HepG2 (cell line): ENCODE data around the gene SURF2. TPM values are rescaled to one million over a fixed set of nuclear protein-coding genes. Genes with fewer than 3 reads are reported as not detected.

Experiments
- BHLHE40 ChIP-seq: IDR thresholded peaks from 2 replicates; pipeline ENCODE4 v1.6.1; 2011; ENCODE audit warnings: low read length, improper control_type of control experiment
- ETV5 ChIP-seq: IDR thresholded peaks from 2 replicates; pipeline ENCODE4 v1.6.1; 2018; ENCODE audit warnings: missing biosample characterization, missing genetic modification reagents, inconsistent platforms, borderline replicate concordance
- NFATC3 ChIP-seq: sonication (generic); formaldehyde crosslinking; IDR thresholded peaks from 2 replicates; pipeline ENCODE4 v1.5.1; 2020; ENCODE audit warnings: mild to moderate bottlenecking, missing genetic modification reagents
- NFIB ChIP-seq: sonication (generic); formaldehyde crosslinking; IDR thresholded peaks from 2 replicates; pipeline ENCODE4 v1.9.0; 2021; ENCODE audit warnings: missing genetic modification reagents, mild to moderate bottlenecking, borderline replicate concordance
- SRSF1 ChIP-seq: fragments of 200-400 bp; formaldehyde crosslinking; optimal IDR thresholded peaks from 2 replicates; pipeline ENCODE3; 2017; ENCODE audit warnings: mild to moderate bottlenecking, low read depth, low read length, moderate library complexity
- ZFP90 ChIP-seq: sonication (generic); formaldehyde crosslinking; IDR thresholded peaks from 2 replicates; pipeline ENCODE4 v1.8.0; 2022; ENCODE audit warnings: missing genetic modification reagents, mild to moderate bottlenecking, inconsistent platforms, borderline replicate concordance
- ZNF12 ChIP-seq: sonication (generic); formaldehyde crosslinking; IDR thresholded peaks from 2 replicates; pipeline ENCODE4 v1.5.0; 2020; ENCODE audit warnings: missing genetic modification reagents
- ZNF496 ChIP-seq: sonication (generic); formaldehyde crosslinking; IDR thresholded peaks from 2 replicates; pipeline ENCODE4 v1.8.1; 2023; ENCODE audit warnings: mild to moderate bottlenecking, moderate library complexity, missing genetic modification reagents; ENCODE audit not compliant: insufficient replicate concordance
- ZNF556 ChIP-seq: sonication (generic); formaldehyde crosslinking; IDR thresholded peaks from 2 replicates; pipeline ENCODE4 v1.4.0; 2020; ENCODE audit warnings: mild to moderate bottlenecking, missing genetic modification reagents, borderline replicate concordance
- ZNF569 ChIP-seq: sonication (generic); formaldehyde crosslinking; IDR thresholded peaks from 2 replicates; pipeline ENCODE4 v1.5.0; 2020; ENCODE audit warnings: mild to moderate bottlenecking, missing genetic modification reagents, moderate library complexity, borderline replicate concordance
- ZNF615 ChIP-seq: sonication (generic); formaldehyde crosslinking; IDR thresholded peaks from 2 replicates; pipeline ENCODE4 v1.5.0; 2020; ENCODE audit warnings: mild to moderate bottlenecking, missing genetic modification reagents, borderline replicate concordance
- ZNF766 ChIP-seq: sonication (generic); formaldehyde crosslinking; IDR thresholded peaks from 2 replicates; pipeline ENCODE4 v1.5.0; 2020; ENCODE audit warnings: missing genetic modification reagents, borderline replicate concordance
- ZNF781 ChIP-seq: sonication (generic); formaldehyde crosslinking; IDR thresholded peaks from 2 replicates; pipeline ENCODE4 v1.5.1; 2020; ENCODE audit warnings: borderline replicate concordance, mild to moderate bottlenecking, missing genetic modification reagents; ENCODE audit errors: not compliant biosample characterization
- polyA plus RNA-seq, 8 experiments: library from polyadenylated mRNA; depleted of rRNA in 3 of 8; stranded (reverse) in 7 of 8; unstranded in 1 of 8; fragments of >200 nt; fragmentation: Illumina TruSeq in 4 of 8; extraction: Trizol in 4 of 8; gene quantifications; 2 replicates each; pipeline versions ENCODE4 v1.2.1 to v1.2.3, GENCODE V29; 2011 to 2016; ENCODE audit warnings: low read depth in 4 of 8, missing spikeins in 1 of 8, mixed read lengths in 1 of 8; ENCODE audit not compliant: insufficient read depth in 1 of 8
- total RNA-seq, 5 experiments: library from RNA; depleted of rRNA; stranded (reverse); fragments of >200 nt; fragmentation: Illumina TruSeq; extraction: Trizol; gene quantifications; 2 replicates each; pipeline ENCODE4 v1.2.3, GENCODE V29; 2016; ENCODE audit warnings: low read depth in 1 of 5
- TF ChIP-seq, protein P1 (sequence below): sonication (generic); formaldehyde crosslinking; IDR thresholded peaks from 2 replicates; pipeline ENCODE4 v1.5.0; 2020; ENCODE audit warnings: mild to moderate bottlenecking, missing genetic modification reagents
- TF ChIP-seq, protein P2 (sequence below): IDR thresholded peaks from 2 replicates; pipeline ENCODE4 v1.6.1; 2016; ENCODE audit warnings: low read depth, borderline replicate concordance
- TF ChIP-seq, protein P3 (sequence below): fragments of 450-650 bp; IDR thresholded peaks from 2 replicates; pipeline ENCODE4 v1.6.1; 2017
- TF ChIP-seq, protein P4 (sequence below): sonication (generic); formaldehyde crosslinking; IDR thresholded peaks from 2 replicates; pipeline ENCODE4 v1.8.0; 2022; ENCODE audit warnings: mild to moderate bottlenecking, missing genetic modification reagents, borderline replicate concordance
- TF ChIP-seq, protein P5 (sequence below): sonication (generic); formaldehyde crosslinking; IDR thresholded peaks from 2 replicates; pipeline ENCODE4 v1.4.0; 2020; ENCODE audit warnings: mild to moderate bottlenecking, low read depth, missing genetic modification reagents
- TF ChIP-seq, protein P6 (sequence below): sonication (generic); formaldehyde crosslinking; IDR thresholded peaks from 2 replicates; pipeline ENCODE4 v1.5.1; 2020; ENCODE audit warnings: missing genetic modification reagents, mild to moderate bottlenecking, borderline replicate concordance

SURF2 gene
- total and polyA plus RNA-seq, 2 of the 13 experiments (the other 11 are each of a cell fraction or from before 2014, with no cell fraction given), result 6.3 to 13.6 TPM

DNA sequence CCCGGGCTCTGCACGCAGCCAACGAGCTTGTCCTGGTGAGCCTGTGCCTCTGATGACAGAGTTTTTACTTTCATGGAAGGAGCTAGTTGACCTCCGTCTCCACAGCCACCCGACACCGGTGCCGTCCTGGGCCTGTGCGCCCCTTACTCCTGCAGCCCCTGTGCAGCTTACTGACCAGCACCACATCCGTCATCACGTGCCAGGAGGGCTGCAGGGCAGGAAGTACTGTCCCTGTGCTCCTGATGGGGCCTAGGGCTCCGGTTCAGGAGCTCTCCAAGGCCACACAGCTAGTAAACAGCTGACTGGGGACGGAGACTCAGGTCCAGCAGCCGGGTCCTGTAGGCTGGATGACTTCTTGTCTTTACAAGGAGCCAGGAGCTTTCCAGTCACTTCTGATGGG, 30.0 kb downstream of the SURF2 start (continued):
- TF ChIP-seq, protein P1, sequence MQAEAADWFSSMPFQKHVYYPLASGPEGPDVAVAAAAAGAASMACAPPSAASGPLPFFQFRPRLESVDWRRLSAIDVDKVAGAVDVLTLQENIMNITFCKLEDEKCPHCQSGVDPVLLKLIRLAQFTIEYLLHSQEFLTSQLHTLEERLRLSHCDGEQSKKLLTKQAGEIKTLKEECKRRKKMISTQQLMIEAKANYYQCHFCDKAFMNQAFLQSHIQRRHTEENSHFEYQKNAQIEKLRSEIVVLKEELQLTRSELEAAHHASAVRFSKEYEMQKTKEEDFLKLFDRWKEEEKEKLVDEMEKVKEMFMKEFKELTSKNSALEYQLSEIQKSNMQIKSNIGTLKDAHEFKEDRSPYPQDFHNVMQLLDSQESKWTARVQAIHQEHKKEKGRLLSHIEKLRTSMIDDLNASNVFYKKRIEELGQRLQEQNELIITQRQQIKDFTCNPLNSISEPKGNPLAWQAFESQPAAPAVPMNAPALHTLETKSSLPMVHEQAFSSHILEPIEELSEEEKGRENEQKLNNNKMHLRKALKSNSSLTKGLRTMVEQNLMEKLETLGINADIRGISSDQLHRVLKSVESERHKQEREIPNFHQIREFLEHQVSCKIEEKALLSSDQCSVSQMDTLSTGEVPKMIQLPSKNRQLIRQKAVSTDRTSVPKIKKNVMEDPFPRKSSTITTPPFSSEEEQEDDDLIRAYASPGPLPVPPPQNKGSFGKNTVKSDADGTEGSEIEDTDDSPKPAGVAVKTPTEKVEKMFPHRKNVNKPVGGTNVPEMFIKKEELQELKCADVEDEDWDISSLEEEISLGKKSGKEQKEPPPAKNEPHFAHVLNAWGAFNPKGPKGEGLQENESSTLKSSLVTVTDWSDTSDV (CRISPR knock-in tag), result no peak
- TF ChIP-seq, protein P2, sequence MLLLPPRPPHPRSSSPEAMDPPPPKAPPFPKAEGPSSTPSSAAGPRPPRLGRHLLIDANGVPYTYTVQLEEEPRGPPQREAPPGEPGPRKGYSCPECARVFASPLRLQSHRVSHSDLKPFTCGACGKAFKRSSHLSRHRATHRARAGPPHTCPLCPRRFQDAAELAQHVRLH (CRISPR knock-in tag), result peak; percentile 72; the same call in 1 of the 2 replicates
- TF ChIP-seq, protein P3, sequence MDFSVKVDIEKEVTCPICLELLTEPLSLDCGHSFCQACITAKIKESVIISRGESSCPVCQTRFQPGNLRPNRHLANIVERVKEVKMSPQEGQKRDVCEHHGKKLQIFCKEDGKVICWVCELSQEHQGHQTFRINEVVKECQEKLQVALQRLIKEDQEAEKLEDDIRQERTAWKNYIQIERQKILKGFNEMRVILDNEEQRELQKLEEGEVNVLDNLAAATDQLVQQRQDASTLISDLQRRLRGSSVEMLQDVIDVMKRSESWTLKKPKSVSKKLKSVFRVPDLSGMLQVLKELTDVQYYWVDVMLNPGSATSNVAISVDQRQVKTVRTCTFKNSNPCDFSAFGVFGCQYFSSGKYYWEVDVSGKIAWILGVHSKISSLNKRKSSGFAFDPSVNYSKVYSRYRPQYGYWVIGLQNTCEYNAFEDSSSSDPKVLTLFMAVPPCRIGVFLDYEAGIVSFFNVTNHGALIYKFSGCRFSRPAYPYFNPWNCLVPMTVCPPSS, result no peak
- no peak for TF ChIP-seq ZNF496 (CRISPR knock-in tag)
- no peak for TF ChIP-seq ZNF781 (CRISPR knock-in tag)
- TF ChIP-seq ZNF766 (CRISPR knock-in tag), result peak; percentile 54; the same call in 1 of the 2 replicates
- no peak for TF ChIP-seq ZNF615 (CRISPR knock-in tag)
- no peak for TF ChIP-seq ZNF569 (CRISPR knock-in tag)
- no peak for TF ChIP-seq ZNF556 (CRISPR knock-in tag)
- no peak for TF ChIP-seq NFATC3
- TF ChIP-seq BHLHE40, result peak; percentile 87
- TF ChIP-seq ZFP90 (CRISPR knock-in tag), result peak; percentile 76; the same call in 1 of the 2 replicates
- TF ChIP-seq, protein P4, sequence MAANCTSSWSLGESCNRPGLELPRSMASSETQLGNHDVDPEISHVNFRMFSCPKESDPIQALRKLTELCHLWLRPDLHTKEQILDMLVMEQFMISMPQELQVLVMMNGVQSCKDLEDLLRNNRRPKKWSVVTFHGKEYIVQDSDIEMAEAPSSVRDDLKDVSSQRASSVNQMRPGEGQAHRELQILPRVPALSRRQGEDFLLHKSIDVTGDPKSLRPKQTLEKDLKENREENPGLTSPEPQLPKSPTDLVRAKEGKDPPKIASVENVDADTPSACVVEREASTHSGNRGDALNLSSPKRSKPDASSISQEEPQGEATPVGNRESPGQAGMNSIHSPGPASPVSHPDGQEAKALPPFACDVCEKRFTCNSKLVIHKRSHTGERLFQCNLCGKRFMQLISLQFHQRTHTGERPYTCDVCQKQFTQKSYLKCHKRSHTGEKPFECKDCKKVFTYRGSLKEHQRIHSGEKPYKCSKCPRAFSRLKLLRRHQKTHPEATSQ (CRISPR knock-in tag), result no peak
- peak; percentile 79 for TF ChIP-seq ETV5
- TF ChIP-seq SRSF1, result no peak
- TF ChIP-seq, protein P5, sequence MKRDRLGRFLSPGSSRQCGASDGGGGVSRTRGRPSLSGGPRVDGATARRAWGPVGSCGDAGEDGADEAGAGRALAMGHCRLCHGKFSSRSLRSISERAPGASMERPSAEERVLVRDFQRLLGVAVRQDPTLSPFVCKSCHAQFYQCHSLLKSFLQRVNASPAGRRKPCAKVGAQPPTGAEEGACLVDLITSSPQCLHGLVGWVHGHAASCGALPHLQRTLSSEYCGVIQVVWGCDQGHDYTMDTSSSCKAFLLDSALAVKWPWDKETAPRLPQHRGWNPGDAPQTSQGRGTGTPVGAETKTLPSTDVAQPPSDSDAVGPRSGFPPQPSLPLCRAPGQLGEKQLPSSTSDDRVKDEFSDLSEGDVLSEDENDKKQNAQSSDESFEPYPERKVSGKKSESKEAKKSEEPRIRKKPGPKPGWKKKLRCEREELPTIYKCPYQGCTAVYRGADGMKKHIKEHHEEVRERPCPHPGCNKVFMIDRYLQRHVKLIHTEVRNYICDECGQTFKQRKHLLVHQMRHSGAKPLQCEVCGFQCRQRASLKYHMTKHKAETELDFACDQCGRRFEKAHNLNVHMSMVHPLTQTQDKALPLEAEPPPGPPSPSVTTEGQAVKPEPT (CRISPR knock-in tag), result no peak
- TF ChIP-seq NFIB, result no peak
- TF ChIP-seq, protein P6, sequence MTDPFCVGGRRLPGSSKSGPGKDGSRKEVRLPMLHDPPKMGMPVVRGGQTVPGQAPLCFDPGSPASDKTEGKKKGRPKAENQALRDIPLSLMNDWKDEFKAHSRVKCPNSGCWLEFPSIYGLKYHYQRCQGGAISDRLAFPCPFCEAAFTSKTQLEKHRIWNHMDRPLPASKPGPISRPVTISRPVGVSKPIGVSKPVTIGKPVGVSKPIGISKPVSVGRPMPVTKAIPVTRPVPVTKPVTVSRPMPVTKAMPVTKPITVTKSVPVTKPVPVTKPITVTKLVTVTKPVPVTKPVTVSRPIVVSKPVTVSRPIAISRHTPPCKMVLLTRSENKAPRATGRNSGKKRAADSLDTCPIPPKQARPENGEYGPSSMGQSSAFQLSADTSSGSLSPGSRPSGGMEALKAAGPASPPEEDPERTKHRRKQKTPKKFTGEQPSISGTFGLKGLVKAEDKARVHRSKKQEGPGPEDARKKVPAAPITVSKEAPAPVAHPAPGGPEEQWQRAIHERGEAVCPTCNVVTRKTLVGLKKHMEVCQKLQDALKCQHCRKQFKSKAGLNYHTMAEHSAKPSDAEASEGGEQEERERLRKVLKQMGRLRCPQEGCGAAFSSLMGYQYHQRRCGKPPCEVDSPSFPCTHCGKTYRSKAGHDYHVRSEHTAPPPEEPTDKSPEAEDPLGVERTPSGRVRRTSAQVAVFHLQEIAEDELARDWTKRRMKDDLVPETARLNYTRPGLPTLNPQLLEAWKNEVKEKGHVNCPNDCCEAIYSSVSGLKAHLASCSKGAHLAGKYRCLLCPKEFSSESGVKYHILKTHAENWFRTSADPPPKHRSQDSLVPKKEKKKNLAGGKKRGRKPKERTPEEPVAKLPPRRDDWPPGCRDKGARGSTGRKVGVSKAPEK (CRISPR knock-in tag), result no peak
- TF ChIP-seq ZNF12 (CRISPR knock-in tag), result no peak
